Effector memory CD4-positive, alpha-beta T cell (primary cell): Measurements from ENCODE around the gene PRSS2.
"Not testable (repeated sequence)": the region's sequence is repeated elsewhere in the genome, so short reads cannot be mapped to it uniquely, and the experiment has no call there.

Source experiments
- DNase-seq, 3 donors: peaks; one replicate each; pipeline ENCODE4 v3.0.0-alpha.2; 2020
- H3K27ac ChIP-seq: 2 replicates; pipeline ENCODE4 v1.7.0; 2013; ENCODE audit warnings: mild to moderate bottlenecking, low read length, moderate library complexity; ENCODE audit not compliant: insufficient read depth, poor library complexity, severe bottlenecking
- H3K27me3 ChIP-seq: replicated peaks from 2 replicates; pipeline ENCODE4 v1.7.0; 2013; ENCODE audit warnings: mild to moderate bottlenecking, low read length; ENCODE audit not compliant: insufficient read depth, control insufficient read depth, poor library complexity, severe bottlenecking
- H3K36me3 ChIP-seq: 2 replicates; pipeline ENCODE4 v1.7.0; 2013; ENCODE audit warnings: mild to moderate bottlenecking, low read length, moderate library complexity; ENCODE audit not compliant: control insufficient read depth, insufficient read depth
- H3K4me1 ChIP-seq: 2 replicates; pipeline ENCODE4 v1.7.0; 2013; ENCODE audit warnings: low read length, mild to moderate bottlenecking; ENCODE audit not compliant: control insufficient read depth, insufficient read depth, poor library complexity, severe bottlenecking
- H3K4me3 ChIP-seq: 2 replicates; pipeline ENCODE4 v1.7.0; 2013; ENCODE audit warnings: low read length, low read depth, mild to moderate bottlenecking; ENCODE audit not compliant: insufficient read depth, poor library complexity, severe bottlenecking
- H3K9me3 ChIP-seq: 2 replicates; pipeline ENCODE4 v1.7.0; 2013; ENCODE audit warnings: mild to moderate bottlenecking, low read length, moderate library complexity; ENCODE audit not compliant: control insufficient read depth

Gene PRSS2

GRCh38 chr7:142748410-142748809 is 22.4 kb upstream of the PRSS2 start:
- DNase-seq, H3K4me1 ChIP-seq, H3K27ac ChIP-seq, H3K36me3 ChIP-seq, H3K9me3 ChIP-seq, H3K27me3 ChIP-seq, H3K4me3 ChIP-seq: not testable (repeated sequence)

GRCh38 chr7:142749218-142749993 is 21.4 kb upstream of the PRSS2 start, which contains the start of gene PRSS1:
Gene PRSS1 (plus strand): TSS chr7:142749472. CDS start chr7:142749485, 13 bp downstream.
- H3K27ac ChIP-seq: no peak within 1 kb of the TSS
- H3K9me3 ChIP-seq: no peaks in the 10 kb centered on the region
- no peaks in the 10 kb centered on the region for H3K36me3 ChIP-seq
- no peaks in the 10 kb centered on the region for H3K27me3 ChIP-seq
- H3K4me1 ChIP-seq: no peaks in the 10 kb centered on the region
- DNase-seq: no peak
- H3K4me3 ChIP-seq: no peak within 1 kb of the TSS

GRCh38 chr7:142750321-142750938 is 20.3 kb upstream of the PRSS2 start:
- no peak overlapping the region for H3K4me3 ChIP-seq
- no peaks in the 10 kb centered on the region for H3K9me3 ChIP-seq
- no peak overlapping the region for H3K27ac ChIP-seq
- no peaks in the 10 kb centered on the region for H3K4me1 ChIP-seq
- DNase-seq: no peak
- no peaks in the 10 kb centered on the region for H3K36me3 ChIP-seq
- no peaks in the 10 kb centered on the region for H3K27me3 ChIP-seq

- H3K4me1 ChIP-seq, DNase-seq, H3K4me3 ChIP-seq, H3K36me3 ChIP-seq, H3K9me3 ChIP-seq, H3K27ac ChIP-seq, H3K27me3 ChIP-seq: not testable (repeated sequence)
These were observed 19.1 kb upstream of the PRSS2 start for GRCh38 chr7:142751526-142752175.

GRCh38 chr7:142752376-142753225 is 18.2 kb upstream of the PRSS2 start:
- no peaks in the 10 kb centered on the region for H3K4me1 ChIP-seq
- no peaks in the 10 kb centered on the region for H3K9me3 ChIP-seq
- no peaks in the 10 kb centered on the region for H3K36me3 ChIP-seq
- H3K27me3 ChIP-seq: no peaks in the 10 kb centered on the region
- H3K4me3 ChIP-seq: no peak overlapping the region
- no peak for DNase-seq
- no peak overlapping the region for H3K27ac ChIP-seq

GRCh38 chr7:142753366-142753765 is 17.4 kb upstream of the PRSS2 start:
- no peak overlapping the region for H3K4me3 ChIP-seq
- DNase-seq: no peak

GRCh38 chr7:142753925-142754491 is 16.8 kb upstream of the PRSS2 start:
- not testable (repeated sequence) for H3K36me3 ChIP-seq, H3K27ac ChIP-seq, H3K27me3 ChIP-seq, H3K4me3 ChIP-seq, H3K4me1 ChIP-seq, DNase-seq, H3K9me3 ChIP-seq

More at GRCh38 chr7:142753366-142753765, 17.4 kb upstream of the PRSS2 start:
- no peaks in the 10 kb centered on the region for H3K4me1 ChIP-seq
- no peak overlapping the region for H3K27ac ChIP-seq
- no peaks in the 10 kb centered on the region for H3K9me3 ChIP-seq
- no peaks in the 10 kb centered on the region for H3K27me3 ChIP-seq
- H3K36me3 ChIP-seq: no peaks in the 10 kb centered on the region

- no peaks in the 10 kb centered on the region for H3K4me1 ChIP-seq
- DNase-seq: no peak
- H3K27me3 ChIP-seq: no peaks in the 10 kb centered on the region
- H3K36me3 ChIP-seq: no peaks in the 10 kb centered on the region
- no peak overlapping the region for H3K4me3 ChIP-seq
- H3K9me3 ChIP-seq: no peaks in the 10 kb centered on the region
- no peak overlapping the region for H3K27ac ChIP-seq
These were observed 15.8 kb upstream of the PRSS2 start for GRCh38 chr7:142754681-142755575.

GRCh38 chr7:142758312-142758711 is 12.5 kb upstream of the PRSS2 start:
- not testable (repeated sequence) for H3K4me3 ChIP-seq, H3K36me3 ChIP-seq, H3K27me3 ChIP-seq, H3K4me1 ChIP-seq, DNase-seq, H3K9me3 ChIP-seq, H3K27ac ChIP-seq
